Cerebellar nuclear complex (tissue), 1 donor: Measurements from ENCODE around the gene OSTN.
"Not testable (repeated sequence)": the region's sequence is repeated elsewhere in the genome, so short reads cannot be mapped to it uniquely, and the experiment has no call there.

ENCODE experiments used
- DNase-seq, 2 experiments: peaks; one replicate each; lab custom pipeline; 2025; lab: John Stamatoyannopoulos, UW

The OSTN gene, protein sequence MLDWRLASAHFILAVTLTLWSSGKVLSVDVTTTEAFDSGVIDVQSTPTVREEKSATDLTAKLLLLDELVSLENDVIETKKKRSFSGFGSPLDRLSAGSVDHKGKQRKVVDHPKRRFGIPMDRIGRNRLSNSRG

DNA sequence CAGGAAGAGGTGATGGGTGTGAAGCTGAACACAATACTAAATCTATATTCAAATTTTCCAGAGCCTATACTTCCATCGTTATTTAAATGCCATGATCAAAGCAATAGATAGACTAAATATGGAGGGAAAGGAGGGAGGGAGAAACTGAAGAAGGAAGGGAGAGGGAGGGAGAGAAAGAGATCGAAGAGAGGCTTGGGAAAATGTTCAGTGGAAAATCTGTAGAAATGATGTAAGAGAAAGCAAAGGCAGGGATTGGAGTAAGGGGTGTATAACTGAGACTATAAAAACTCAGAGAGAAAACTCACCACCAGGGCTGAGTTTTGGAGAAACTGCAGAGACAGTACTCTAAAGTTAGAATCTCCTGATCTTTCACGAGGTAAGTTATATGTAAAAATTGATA, at the start of gene OSTN:
Gene OSTN, plus strand, starts transcription at position 310 of the 400 bp plus-strand sequence. CDS start 13,292 bp downstream, outside the sequence.
- no peak for DNase-seq

DNA sequence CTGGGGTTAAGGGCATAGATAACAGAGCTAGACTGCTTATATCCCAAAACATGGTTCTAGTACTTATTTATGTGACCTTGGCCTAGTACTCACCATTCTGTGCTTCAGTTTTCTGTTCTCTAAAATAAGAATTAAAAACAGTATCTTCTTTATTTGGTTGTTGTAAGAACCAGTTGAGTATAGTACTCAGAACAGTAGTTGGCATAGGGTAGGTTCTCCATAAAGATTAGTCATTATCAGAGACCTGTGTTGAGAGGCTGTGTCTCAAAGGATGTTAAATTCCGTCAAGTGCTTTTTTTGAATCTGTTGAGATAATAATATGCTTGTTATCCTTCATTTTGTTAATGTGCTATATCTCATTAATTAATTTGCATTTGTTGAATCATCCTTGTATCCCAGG, 47.4 kb upstream of the OSTN start:
- no peak for DNase-seq

DNA sequence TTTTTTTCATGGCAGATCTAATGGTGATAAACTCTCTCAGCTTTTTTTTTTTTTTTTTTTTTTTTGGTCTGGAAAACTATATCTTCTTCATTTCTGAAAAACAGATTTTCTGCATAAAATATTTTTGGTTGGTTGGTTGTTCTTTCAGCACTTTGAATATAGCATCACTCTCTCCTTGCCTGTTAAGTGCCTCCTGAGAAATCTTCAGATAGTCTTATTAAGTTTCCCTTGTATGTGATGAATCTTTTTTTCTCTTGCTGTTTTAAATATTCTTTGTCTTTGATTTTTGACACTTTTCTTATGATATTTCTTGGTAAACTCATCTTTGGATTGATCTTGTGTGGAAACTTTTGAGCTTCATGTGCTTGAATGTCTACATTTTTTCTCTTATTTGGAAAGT, 44.2 kb upstream of the OSTN start:
- DNase-seq, result no peak

DNA sequence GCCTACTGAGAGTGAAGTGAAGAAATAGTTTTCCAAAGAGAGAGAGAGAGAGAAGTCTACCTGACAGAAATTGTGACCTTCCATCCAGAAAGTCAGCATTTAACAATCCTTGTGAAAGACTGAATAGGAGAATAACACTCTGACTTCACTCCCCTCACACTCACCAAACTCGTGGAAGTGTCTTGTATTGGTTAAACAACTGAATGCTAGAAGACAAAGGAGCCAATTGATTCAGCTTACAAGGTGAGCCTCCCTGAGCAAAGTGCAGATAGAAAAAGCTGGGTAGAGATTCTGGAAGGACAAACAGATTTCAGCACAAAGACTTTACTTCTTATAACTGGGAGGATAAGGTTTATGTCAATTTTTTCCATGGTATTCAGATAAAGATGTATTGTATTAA, 40.8 kb upstream of the OSTN start:
- no peak for DNase-seq

DNA sequence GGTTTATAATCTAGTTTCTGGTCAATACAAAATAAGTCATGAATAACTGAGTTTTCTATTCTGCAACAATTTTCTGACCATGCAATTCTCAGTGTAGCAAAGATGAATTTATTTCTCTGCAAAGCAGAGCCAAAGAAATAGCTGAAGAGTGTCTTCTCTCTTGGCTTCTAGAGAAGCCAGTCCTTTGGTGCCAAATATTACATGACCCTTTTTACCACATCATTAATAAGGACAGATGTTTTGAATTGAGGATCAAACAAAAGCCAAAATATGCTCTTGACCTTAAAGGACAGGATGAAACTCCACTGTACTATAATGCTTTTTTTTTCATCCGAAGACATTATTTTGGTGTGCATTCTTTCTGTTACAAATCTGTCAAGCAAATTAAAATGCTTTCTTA, 40.2 kb upstream of the OSTN start:
- no peak for DNase-seq

DNA sequence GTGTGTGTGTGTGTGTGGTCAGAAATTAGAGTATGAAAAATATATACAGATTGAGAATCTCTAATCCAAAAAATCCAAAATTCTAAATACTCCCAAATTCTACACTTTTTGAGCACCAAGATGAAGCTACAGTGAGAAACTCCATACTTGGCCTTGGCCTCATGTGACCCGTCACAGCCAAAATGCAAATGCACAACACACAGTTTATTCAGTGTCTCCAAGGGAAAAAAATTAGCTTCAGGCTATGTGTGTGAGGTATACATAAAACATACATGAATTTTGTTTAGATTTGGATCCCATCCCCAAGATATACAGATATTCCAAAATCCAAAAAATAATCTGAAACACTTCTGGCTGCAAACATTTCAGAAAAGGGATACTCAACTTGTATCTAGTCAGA, 33.2 kb upstream of the OSTN start:
- DNase-seq, result no peak

DNA sequence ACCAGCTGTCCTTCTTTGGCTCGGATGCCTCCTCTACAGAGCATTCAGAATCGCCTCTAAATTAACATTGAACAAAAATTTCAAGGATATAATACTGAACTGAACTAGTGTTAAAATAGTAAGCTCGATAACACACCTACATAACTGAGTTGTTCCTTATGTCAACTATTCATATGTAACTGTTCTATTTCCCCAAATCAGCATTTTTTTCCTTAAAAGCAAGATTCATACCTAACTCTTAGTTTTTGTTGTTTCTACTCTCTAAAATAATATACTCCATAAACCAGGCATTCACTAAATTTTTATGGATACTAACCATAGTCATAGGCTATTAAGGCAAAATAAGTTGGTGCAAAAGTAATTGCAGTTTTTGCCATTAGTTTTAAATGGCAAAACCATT, 32.7 kb upstream of the OSTN start:
- no peak for DNase-seq

DNA sequence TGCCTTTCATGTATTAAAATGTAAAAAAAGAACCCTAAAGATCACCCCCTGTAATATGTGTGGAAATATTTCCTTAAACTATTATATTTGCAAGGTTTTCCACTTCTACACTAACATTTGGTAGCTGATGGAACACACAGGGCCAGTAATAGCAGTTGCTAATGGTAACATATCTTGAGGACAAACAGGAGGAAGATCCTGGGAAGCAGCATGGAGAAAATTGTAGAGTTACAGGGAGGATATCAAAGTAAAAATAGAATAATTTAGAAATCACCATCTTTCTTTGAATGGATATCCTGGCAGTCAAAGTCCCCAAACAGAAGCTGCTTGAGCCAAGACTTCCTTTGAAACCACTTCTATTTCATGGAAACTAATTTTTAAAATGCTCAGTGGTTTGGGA, 29.5 kb upstream of the OSTN start:
- no peak for DNase-seq

DNA sequence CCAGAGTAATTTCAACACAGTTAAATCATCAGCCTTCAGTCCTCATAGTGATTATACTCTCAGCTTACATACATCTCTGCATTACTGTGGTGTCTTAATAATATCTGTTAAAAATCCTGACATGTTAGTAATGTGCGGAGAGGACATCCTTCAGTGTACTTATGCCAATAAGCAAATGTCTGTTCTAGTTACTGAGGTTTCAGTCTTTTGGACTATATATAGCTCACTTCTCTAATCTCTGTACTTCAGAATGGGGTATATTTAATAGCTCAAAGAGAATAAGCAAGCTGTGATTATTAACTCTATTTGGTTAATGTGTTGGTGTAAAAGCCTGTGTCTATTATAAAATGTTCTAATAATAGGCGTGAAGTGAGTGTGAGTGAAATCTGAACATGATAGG, 28.9 kb upstream of the OSTN start:
- no peak for DNase-seq

DNA sequence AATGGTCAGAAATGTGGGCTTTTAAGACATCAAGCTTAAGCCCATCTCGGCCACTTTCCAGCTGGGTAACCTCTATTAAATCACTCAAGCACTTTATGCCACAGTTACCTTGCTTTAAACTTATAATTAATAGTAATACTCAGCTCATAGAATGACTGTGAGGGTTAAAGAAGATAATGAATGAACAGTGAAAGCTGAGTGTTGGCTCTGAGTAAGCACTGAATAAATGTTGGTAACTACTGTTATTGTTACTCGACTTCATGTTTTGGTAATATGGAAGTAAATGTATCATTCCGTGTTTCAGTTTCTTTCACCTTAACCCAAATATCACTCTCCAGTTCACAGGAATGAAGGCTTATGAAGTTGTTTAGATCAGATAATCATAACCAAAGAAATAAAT, 23.9 kb upstream of the OSTN start:
- no peak for DNase-seq

DNA sequence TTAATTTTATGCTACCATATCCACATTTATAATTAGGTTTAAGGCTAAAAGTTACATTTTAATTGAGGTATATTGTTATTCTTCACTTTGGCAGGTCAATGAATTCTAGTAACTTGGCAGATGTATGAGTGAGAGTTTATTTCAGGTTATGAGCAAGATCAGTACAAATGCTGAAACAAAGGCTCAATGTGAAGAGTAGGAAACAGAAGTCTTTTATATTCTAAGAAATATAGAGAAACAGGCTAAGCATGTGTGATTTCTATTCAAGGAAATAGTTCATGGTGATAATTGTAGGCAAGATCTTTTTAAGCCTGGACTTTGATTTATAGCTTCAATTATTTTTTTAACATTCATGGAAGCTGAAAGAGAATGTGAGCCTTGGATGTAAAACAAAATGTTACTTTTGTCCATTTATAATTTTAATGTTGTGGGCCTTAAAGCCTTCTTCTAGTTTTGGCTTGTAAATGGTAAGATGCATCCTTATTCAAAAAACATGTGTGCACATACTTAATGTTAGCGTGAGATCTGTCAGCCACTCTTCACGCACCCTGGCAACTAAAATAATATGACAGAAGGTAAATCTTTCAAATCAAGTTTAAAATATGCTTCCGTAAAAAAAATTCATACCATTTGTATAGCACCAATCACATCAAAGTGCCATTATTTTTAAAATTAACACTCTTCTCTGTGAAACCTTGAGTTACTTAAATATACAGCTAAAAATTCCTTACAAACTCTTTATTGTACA, 22.8 kb upstream of the OSTN start:
- no peak for DNase-seq

DNA sequence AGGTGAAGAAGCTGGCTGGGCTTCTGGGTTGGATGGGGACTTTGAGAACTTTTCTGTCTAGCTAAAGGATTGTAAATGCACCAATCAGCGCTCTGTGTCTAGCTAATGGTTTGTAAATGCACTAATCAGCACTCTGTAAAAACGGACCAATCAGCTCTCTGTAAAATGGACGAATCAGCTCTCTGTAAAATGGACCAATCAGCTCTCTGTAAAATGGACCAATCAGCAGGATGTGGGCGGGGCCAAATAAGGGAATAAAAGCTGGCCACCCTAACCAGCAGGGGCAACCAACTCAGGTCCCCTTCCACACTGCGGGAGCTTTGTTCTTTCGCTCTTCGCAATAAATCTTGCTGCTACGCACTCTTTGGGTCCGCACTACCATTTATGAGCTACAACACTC, 13.7 kb upstream of the OSTN start:
- not testable (repeated sequence) for DNase-seq

DNA sequence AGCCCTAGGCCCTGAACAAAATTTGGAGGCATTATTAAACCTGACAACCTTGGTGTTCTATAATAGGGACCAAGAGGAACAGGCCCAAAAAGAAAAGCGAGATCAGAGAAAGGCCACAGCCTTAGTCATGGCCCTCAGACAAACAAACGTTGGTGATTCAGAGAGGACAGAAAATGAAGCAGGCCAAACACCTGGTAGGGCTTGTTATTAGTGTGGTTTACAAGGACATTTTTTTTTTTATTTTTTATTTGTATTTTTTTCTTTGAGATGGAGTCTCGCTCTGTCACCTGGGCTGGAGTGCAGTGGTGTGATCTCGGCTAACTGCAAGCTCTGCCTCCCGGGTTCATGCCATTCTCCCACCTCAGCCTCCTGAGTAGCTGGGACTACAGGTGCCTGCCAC, 10.8 kb upstream of the OSTN start:
- DNase-seq, result not testable (repeated sequence)

DNA sequence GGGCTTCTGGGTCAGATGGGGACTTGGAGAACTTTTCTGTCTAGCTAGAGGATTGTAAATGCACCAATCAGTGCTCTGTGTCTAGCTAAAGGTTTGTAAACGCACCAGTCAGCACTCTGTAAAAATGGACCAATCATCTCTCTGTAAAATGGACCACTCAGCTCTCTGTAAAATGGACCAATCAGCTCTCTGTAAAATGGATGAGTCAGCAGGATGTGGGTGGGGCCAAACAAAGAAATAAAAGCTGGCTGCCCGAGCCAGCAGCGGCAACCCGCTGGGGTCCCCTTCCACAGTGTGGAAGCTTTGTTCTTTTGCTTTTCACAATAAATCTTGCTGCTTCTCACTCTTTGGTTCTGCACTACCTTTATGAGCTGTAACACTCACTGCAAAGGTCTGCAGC, 6.8 kb upstream of the OSTN start:
- not testable (repeated sequence) for DNase-seq

DNA sequence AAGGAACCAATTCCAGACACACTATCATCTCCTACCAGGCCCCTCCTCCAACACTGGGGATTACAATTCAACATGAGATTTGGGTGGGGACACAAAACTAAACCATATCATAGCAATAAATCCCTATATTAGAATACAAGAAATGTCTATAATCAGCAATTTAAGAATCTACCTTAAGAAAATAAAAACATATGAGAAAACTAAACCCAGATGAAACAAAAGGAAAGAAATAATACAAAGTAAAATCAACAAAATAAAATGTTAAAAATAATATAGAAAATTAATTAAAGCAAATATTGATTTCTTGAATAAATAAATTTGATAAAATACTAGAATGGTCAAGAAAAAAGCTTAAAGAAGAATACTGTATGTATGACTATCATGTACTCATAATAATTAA, 6.1 kb upstream of the OSTN start:
- no peak for DNase-seq

DNA sequence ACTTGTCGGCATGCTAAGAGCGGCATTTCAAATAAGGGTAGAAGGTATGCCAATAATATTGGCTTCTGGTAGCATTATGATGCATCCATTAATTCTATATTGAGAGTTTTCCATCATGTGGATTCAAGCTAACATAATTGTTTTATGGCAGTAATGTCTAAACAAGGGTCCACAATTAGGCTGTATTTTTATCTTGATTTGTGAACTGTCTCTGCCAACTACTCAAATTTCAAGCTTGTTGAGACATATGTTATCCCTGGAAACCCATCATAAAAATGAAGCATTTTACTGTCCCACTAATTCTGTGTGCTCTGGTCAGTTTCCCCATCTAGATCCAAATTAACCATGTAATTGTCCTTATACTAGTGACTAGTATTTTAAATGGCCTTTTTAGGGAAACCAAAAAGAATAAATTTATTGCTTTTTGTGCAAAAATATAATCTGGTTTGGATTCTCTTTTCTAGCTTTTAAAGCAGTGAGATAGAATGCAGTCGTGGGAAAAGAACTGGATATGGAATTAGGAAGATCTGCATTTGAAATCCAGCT, 1.2 kb upstream of the OSTN start:
- no peak for DNase-seq

DNA sequence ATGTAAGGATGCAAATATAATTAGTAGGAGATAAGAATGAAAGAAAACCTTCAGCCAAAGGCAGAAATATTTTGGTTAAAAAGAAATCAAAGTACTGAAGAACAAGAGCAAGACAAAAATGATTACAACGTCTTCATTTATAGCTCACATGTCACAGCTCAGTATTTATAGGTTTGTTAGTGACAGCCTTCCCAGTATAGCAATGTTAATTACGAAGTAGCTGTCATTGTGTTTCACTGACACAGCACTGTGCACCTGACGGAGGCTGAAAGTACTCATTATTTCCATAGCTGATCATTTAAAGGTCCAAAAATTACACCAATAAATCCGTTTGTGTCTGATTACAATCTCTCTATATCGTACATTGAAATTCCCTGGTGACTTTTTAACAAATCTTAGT, 561 bp upstream of the OSTN start:
- DNase-seq, result no peak

DNA sequence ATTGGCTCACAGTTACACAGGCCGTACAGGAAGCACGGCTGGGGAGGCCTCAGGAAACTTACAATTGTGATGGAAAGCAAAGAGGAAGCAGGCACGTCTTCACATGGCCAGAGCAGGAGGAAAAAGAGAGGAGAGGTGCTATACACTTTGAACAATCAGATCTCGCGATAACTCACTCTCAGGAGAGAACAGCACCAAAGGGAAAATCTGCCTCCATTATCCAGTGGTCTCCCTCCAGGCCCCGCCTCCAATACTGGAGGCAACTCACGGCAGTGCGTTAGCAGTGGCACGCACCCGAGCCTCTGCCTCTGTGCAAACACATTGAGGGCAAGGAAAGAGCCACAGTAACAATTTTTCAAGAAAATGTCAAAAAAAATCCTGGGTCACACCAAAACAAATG, 11.0 kb downstream of the OSTN start:
- DNase-seq, result no peak

DNA sequence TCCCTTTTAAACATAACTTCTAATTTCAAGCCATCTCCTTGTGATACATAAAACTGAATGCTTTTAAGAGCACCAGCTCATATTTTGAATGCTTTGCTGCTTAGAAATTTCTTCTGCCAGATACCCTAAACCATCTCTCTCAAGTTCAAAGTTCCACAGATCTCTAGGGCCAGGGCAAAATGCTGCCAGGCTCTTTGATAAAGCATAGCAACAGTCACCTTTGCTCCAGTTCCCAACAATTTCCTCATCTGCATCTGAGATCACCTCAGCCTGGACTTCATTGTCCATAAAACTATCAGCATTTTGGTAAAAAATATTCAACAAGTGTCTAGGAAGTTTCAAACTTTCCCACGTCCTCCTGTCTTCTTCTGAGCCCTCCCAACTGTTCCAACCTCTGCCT, 17.5 kb downstream of the OSTN start:
- no peak for DNase-seq

DNA sequence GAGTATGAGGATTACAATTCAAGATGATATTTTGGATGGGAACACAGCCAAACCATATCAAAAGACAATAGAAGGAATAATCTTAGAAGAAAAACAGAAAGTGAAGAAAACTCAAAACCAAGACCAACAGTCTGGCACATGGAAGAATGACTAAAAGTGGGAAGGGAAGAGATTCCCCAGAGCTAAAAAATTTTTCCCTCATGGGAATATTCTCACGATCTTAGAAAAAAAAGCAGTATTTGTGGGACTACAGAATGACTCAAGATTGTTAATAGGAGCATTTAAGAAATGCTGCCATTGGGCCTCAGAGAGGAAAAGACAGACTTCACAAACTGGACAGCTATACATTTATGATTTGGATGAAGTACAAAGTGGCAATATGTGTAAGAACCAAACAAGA, 18.3 kb downstream of the OSTN start:
- no peak for DNase-seq

DNA sequence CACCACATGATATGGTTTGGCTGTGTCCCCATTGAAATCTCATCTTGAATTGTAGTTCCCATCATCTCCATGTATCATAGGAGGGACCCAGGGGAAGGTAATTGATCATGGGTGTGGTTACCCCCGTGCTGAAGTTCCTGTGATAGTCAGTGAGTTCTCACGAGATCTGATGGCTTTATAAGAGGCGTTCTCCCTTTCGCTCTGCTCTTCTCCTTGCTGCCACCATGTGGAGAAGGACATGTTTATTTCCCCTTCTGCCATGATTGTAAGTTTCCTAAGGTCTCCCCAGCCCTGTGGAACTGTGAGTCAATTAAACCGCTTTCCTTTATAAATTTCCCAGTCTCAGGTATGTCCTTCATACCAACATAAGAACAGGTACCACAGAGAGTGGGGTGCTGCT, 21.9 kb downstream of the OSTN start:
- no peak for DNase-seq

DNA sequence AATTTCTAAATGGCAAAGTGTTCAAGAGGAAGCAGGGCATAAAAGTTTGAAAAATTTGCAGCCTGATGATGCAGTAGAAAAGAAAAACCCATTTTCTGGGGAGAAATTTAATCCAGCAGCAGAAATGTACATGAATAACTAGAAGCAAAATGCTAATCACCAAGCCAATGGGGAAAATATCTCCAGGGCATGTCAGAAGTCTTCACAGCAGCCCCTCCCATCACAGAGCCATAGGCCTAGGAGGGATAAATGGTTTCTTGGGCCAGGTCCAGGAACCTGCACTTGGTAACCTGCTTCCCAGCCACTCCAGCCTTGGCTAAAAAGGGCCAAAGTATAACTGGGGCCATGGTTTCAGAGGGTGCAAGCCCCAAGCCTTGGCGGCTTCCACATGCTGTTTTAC, 22.6 kb downstream of the OSTN start:
- no peak for DNase-seq

DNA sequence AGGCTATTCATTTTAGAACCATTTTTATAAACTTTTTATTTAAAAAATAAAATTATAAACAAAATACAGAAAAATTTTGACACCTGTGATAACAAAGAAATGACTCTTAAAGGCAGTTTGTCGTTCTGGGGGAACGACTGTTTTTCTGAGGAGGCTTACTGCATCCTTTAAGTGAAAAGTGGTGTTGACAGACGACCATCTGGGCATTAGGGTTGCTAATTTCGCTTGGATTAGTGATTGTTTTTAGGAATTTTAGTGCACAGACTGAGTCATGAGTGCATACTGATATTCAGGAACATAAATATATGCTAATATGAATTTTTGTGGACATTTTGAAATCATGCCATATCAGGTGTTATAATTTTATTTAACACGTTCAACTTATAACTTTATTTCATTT, 28.5 kb downstream of the OSTN start:
- DNase-seq, result no peak

DNA sequence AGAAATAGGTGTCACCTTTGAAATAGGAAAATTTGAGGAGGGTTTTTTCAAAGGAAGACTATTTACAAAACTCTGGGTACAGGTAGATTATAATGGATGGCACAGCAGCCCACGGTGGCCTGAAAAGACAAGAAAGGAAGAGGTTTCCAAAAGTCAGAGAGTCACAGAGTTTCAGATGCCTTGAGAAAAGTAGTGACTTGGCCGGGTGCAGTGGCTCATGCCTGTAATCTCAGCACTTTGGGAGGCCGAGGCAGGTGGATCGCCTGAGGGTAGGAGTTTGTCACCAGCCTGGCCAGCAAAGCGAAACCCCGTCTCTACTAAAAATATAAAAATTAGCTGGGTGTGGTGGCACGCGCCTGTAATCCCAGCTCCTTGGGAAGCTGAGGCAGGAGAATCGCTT, 35.2 kb downstream of the OSTN start:
- DNase-seq, result no peak
